Skin of body (tissue), 2 donors: Measurements from ENCODE around the gene CTXND1. TPM values are rescaled to one million over a fixed set of nuclear protein-coding genes. Genes with fewer than 3 reads are reported as not detected.
"Not testable (repeated sequence)": the region's sequence is repeated elsewhere in the genome, so short reads cannot be mapped to it uniquely, and the experiment has no call there.

Experiments used
- DNase-seq: peaks from one replicate; lab custom pipeline; 2025; lab: John Stamatoyannopoulos, UW
- total RNA-seq: library from RNA; depleted of rRNA; stranded (reverse); fragments of >200 nt; gene quantifications from one replicate; pipeline ENCODE4 v1.2.3, GENCODE V29; 2014

Gene CTXND1
- total RNA-seq, result 0.30 TPM

- DNase-seq, result no peak
These were observed at the start of gene CTXND1 for GRCh38 chr15:80252121-80252518. TSS of gene CTXND1 (minus strand) at chr15:80252213. CDS start at chr15:80201949, 50,264 bp downstream.

GRCh38 chr15:80301472-80301871, 49.5 kb upstream of the CTXND1 start:
- DNase-seq, result no peak

GRCh38 chr15:80295777-80296176, 43.8 kb upstream of the CTXND1 start:
- DNase-seq, result not testable (repeated sequence)

- no peak for DNase-seq
These were observed 40.1 kb upstream of the CTXND1 start for GRCh38 chr15:80292079-80292478.

DNA sequence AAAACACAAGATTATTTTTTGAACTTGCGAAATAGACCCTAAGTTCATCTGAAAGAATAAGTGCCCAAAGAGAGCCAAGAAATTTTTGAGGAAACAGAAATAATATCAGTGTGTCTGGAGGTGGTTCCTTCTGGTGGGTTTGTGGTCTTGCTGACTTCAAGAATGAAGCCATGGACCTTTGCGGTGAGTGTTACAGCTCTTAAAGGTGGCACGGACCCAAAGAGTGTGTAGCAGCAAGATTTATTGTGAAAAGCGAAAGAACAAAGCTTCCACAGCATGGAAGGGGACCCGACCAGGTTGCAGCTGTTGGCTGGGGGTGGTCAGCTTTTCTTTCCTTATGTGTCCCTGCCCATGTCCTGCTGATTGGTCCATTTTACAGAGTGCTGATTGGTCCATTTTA, 38.9 kb upstream of the CTXND1 start:
- not testable (repeated sequence) for DNase-seq

DNA sequence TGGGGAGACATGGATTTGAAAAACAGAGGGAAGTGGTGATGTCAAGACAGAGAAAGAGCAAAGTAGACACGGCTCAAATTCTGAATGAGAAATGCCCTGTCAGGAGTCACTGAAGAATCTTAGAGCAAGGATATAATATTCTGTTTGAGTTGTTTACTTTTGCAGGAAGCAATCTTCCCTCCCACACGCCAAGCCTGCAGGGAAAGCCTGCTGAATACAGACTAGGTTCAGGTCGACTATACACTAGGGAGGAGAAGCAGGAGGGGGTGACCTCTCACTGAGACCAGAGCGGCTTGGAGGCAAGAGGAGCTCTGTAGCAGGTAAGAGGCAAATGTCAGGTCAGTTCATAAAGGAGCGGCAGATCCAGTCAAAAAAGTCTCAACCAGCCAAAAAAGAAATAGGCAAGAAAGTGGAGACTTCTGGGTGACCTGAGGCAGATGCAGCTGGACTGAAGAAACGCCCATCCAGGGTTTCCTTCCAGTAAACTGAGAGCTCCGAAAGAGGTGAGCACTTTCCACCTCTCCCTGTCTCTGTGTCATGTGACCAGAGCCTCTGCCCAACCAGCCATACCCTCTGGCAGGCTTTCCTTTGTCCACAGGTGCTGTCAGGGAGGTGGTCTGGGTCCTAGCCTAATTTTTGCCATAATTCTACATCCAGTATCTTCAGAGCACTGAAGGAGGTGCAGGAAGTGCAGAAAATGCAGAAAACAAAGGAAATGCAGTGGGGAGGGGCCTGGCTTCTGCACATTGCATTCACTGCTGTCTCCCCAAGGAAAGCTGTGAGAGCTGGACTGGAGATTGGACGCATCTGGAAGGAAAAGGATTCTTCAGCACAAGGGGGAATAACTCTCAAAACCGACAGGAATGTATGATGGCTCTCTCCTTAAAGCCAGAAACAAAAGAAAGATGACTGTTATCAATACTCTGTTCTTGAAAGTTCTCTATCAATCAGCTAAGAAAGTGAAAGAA, 37.8 kb upstream of the CTXND1 start:
- no peak for DNase-seq

GRCh38 chr15:80288131-80288530, 36.1 kb upstream of the CTXND1 start:
- no peak for DNase-seq

GRCh38 chr15:80286055-80286454, 34.0 kb upstream of the CTXND1 start:
- no peak for DNase-seq

GRCh38 chr15:80285379-80285778, 33.4 kb upstream of the CTXND1 start:
- no peak for DNase-seq

DNA sequence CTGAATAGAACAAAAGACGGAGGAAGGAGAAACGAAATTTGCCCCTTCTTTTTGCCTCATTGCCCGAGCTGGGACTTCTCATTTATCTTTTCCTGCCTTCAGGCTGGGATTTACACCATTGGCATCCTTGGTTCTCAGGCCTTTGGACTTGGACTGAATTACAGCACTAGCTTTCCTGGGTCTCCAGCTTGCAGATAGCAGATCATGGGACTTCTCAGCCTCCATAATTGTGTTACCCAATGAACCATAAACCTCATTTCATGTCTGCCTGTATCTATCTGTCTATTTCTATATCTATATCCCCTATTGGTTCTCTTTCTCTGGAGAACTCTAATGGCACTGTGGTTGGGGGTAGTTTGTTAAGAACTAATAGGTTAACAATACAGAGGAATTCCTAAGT, 31.5 kb upstream of the CTXND1 start:
- DNase-seq, result no peak

GRCh38 chr15:80277147-80277546, 25.1 kb upstream of the CTXND1 start:
- no peak for DNase-seq

GRCh38 chr15:80275961-80276360, 23.9 kb upstream of the CTXND1 start:
- DNase-seq, result no peak

DNA sequence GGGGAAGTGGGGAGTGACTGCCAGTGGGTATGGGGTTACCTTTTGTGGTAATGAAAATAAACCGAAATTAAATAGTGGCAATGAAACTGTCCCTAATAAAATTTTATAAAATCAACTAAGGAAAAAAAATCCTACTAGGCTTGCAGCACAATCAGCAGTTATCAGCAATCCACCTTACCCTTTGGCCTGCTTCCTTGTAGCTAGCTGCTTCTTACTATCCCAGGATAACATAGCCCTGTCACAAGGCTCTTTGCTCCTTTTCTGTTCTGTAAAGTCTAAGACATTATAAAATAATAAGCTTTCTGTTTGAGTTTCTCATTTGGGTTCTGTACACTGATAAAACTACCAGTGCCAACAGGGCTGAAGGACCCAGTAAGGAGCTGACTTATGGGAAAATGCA, 23.0 kb upstream of the CTXND1 start:
- DNase-seq, result no peak

- no peak for DNase-seq
These were observed 22.5 kb upstream of the CTXND1 start for GRCh38 chr15:80274554-80274953.

DNA sequence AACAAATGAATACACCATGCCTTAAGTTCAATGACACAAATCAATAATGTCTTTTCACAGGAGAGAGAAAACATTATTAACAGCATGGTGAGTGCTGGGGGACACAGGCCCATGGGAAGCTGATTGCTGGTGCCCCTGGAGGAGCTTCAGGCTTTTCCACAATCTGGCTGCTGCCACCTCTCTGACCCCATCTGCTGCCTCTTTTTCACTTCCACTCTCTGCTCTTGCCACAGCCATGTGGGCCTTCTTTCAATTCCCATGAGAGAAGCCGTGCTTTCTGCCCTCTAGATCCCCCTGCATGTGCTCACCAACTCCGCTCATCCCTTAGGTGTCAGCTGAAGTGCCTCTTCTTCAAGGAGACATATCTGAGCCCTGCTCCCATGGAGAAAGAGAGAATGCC, 21.0 kb upstream of the CTXND1 start:
- DNase-seq, result no peak

DNA sequence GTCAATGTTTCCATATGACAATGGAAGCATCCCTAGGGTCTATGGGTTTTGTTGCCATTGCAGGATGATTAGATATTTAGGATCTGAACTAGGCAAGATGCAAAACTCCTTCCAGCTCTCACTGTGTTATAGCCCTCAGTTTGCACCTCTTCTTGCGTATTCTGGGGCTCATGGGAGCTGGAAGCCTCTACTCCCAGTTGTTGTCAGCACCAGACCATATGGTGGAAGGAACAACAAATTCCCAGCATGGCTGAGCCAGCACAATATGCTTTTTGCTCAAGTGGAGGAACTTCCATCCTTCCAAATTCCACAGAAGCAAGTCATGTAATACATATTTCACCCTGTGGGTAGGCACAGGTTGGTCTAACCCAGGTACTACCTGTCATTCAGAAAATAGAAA, 18.5 kb upstream of the CTXND1 start:
- DNase-seq, result no peak

GRCh38 chr15:80268101-80268500, 16.1 kb upstream of the CTXND1 start:
- DNase-seq, result no peak

DNA sequence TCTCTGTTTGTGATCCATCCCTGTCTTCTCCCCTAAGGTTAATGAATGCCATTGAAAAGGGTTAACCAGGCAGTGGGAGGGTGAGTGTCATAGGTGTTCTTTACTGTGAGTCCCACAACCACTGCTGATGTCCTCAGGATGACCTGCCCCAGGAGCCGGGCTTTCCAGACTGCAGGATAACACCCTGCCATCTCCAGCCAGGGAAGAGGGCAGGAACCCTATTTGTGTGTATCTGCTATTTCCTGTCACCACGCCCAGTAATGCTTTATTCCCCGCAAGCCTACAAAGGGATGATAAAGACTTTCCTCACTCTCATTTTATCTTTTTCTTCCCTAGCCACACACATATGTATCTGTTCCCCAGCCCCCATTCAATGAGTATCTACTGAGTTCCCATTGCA, 15.6 kb upstream of the CTXND1 start:
- no peak for DNase-seq

DNA sequence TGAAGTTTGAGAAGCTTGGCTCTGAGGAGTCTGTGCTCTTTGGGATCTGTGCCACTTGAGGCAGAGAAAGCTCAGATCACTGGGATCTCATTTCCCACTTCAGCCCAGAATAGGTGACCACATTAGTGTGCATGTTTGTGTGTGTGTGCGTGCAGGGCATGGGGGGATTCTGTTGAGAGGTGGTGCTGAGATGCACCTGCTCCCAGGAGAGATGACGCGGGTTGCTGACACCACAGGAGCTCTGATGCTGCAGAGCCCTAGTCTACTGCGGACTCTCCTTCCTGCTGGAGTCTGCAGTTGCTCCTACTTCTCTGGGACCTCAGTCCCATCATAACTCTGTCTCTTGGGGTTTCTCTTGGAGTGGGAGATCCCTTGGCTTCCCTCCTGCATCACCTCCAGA, 14.7 kb upstream of the CTXND1 start:
- DNase-seq, result no peak

- no peak for DNase-seq
These were observed 14.1 kb upstream of the CTXND1 start for GRCh38 chr15:80266113-80266512.

DNA sequence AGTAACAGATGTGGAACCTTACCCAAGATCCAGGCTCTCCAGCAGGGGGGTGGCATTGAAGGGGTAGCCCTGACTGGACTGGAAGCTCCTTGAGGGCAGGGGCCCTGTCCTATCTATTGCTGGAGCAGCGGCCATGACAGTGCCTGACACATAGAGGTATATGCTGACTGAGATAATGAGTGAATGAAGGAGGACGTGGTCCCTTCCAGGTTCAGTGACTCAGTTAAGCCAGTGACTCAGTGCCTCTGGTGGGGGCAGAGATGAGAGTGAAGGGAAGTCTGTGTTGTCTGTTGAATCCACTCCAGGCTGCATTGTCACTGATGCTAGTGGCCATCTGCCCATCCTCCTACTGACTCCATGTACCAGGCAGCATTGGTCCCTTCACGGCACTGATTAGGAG, 13.0 kb upstream of the CTXND1 start:
- DNase-seq, result no peak

DNA sequence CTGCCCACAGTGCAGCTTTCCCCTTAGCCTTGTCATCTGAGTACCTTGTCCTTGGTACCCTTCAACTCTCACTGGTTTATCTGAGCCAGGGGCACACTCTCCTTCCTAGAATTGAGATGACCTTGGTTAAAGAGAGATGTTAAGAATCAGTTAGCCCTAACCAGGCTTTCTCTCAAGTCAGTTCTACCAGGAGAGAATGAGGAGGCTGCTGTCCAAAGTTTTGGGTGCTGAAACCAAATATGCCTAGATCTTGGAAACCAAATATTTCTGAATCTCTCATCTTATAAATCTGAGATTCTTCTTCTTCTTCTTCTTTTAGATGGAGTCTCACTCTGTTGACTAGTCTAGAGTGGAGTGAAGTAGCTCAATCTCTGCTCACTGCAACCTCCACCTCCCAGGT, 12.0 kb upstream of the CTXND1 start:
- DNase-seq, result no peak

- no peak for DNase-seq
These were observed 8.5 kb upstream of the CTXND1 start for GRCh38 chr15:80260551-80260950.
